ENCODE measurements around the gene OR2T29.
"Not testable (repeated sequence)": the region's sequence is repeated elsewhere in the genome, so short reads cannot be mapped to it uniquely, and the experiment has no call there.

Gene OR2T29

DNA sequence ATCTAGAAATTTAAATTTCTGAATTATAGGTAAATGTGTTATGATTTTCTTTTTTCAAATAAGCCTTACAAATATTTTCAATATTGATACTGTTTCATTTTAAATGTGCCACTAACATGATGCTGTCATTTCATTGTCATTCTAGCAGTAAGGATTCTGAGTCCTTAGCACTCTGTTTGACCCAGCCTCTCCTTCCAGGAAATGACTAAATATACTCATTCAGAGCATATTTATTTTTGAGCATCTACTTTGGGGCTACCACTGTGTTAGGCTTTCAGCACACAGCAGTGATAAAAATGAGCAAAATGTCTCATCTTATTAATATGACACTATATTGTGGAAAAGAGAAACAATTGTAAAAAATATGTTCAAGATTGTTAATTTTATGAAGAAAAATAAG lies 52.4 kb downstream of the OR2T29 start:
- DNase-seq (ENCODE audit: low spot score): not testable (repeated sequence)

DNA sequence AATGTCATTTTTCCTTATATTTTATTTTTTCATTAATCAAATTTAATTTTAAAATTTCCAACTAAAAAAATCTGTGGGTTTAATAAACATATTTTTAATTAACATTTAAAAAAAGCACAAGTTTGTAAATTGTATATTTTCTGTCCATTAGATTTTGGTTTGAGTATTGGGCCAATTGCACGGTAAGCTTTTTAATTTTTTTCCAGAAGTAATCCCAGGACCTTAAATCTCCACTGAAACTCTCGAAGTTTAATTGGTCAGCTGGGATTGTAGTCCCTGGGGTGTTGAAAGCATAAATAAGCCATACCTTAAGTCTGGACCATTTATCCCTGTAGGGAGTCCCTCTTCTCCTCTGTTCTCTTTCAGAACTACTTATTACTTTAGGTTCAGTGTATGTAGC lies 54.8 kb downstream of the OR2T29 start, which contains the start of gene OR2G6:
TSS of gene OR2G6 (plus strand) at position 301 of the 400 bp plus-strand sequence. CDS start 13,574 bp downstream, outside the sequence.
- DNase-seq (ENCODE audit: low spot score): not testable (repeated sequence)
